Mesendoderm (in vitro differentiated cells): ENCODE results near the gene DMD.

Source experiments
- DNase-seq: peaks from one replicate; pipeline ENCODE4 v3.0.0; 2013
- H2AK5ac ChIP-seq: 2 replicates; pipeline ENCODE4 v1.6.1; 2013; ENCODE audit warnings: low read length, inconsistent platforms
- H2BK120ac ChIP-seq: 2 replicates; pipeline ENCODE4 v1.6.1; 2013; ENCODE audit warnings: low read depth, mild to moderate bottlenecking, low read length, moderate library complexity, mixed read lengths
- H2BK15ac ChIP-seq: replicated peaks from 2 replicates; pipeline ENCODE4 v1.6.1; 2013; ENCODE audit warnings: low read depth, mild to moderate bottlenecking, moderate library complexity
- H2BK5ac ChIP-seq: 2 replicates; pipeline ENCODE4 v1.6.1; 2013; ENCODE audit warnings: low read length, inconsistent platforms
- H3K18ac ChIP-seq: 2 replicates; pipeline ENCODE4 v1.6.1; 2013; ENCODE audit warnings: mild to moderate bottlenecking, low read length, mixed read lengths
- H3K23ac ChIP-seq: one replicate; pipeline ENCODE4 v1.6.1; 2013; ENCODE audit warnings: low read length
- H3K27ac ChIP-seq: 2 replicates; pipeline ENCODE4 v1.5.1; 2013; ENCODE audit warnings: low read depth, mild to moderate bottlenecking, inconsistent platforms, low read length, moderate library complexity
- H3K27me3 ChIP-seq: 2 replicates; pipeline ENCODE4 v1.6.1; 2013; ENCODE audit warnings: low read length, control low read depth, mild to moderate bottlenecking, inconsistent platforms; ENCODE audit not compliant: insufficient read depth, poor library complexity
- H3K36me3 ChIP-seq: 2 replicates; pipeline ENCODE4 v1.6.1; 2013; ENCODE audit warnings: low read length, inconsistent platforms; ENCODE audit not compliant: control insufficient read depth, insufficient read depth
- H3K4ac ChIP-seq: one replicate; pipeline ENCODE4 v1.6.1; 2013; ENCODE audit warnings: low read depth, mild to moderate bottlenecking, low read length, moderate library complexity
- H3K4me1 ChIP-seq: 2 replicates; pipeline ENCODE4 v1.6.1; 2013; ENCODE audit warnings: low read depth, low read length, inconsistent platforms; ENCODE audit not compliant: control insufficient read depth
- H3K4me2 ChIP-seq: 2 replicates; pipeline ENCODE4 v1.6.1; 2013; ENCODE audit warnings: low read length
- H3K4me3 ChIP-seq: 2 replicates; pipeline ENCODE4 v1.5.1; 2013; ENCODE audit warnings: mild to moderate bottlenecking, low read length
- H3K56ac ChIP-seq: one replicate; pipeline ENCODE4 v1.6.1; 2013; ENCODE audit warnings: low read length
- H3K79me1 ChIP-seq: 2 replicates; pipeline ENCODE4 v1.6.1; 2013; ENCODE audit warnings: low read length, inconsistent platforms
- H3K79me2 ChIP-seq: 2 replicates; pipeline ENCODE4 v1.6.1; 2013; ENCODE audit warnings: mild to moderate bottlenecking, low read length; ENCODE audit not compliant: control insufficient read depth, insufficient read depth
- H3K9ac ChIP-seq: 2 replicates; pipeline ENCODE4 v1.6.1; 2013; ENCODE audit warnings: low read length, inconsistent platforms
- H4K5ac ChIP-seq: one replicate; pipeline ENCODE4 v1.6.1; 2013; ENCODE audit warnings: low read length
- H4K8ac ChIP-seq: one replicate; pipeline ENCODE4 v1.6.1; 2013; ENCODE audit warnings: low read depth, mild to moderate bottlenecking, control low read depth, low read length, moderate library complexity
- WGBS: extraction: QIAGEN DNeasy Blood & Tissue Kit; methylation state at CpG from one replicate; pipeline ENCODE4 v1.1.7; 2013; ENCODE audit warnings: low lambda C conversion rate, missing lambda C conversion rate; ENCODE audit not compliant: insufficient coverage; ENCODE audit errors: extremely low coverage; 5-methylcytosine and 5-hydroxymethylcytosine counted together

DMD gene

GRCh38 chrX:32397562-32398216 is 813.7 kb downstream of the DMD start:
- Histone ChIP-seq H3K9ac (no peak overlapping the region), H3K4me1 (no peaks in the 10 kb centered on the region), H4K5ac (no peak overlapping the region), H3K4me3 (no peak overlapping the region), H3K79me1 (no peaks in the 10 kb centered on the region), H2BK5ac (no peak overlapping the region), H3K27ac (no peak overlapping the region), H4K8ac (no peak overlapping the region), H3K36me3 (no peaks in the 10 kb centered on the region), H2BK15ac (no peak overlapping the region), H3K56ac (no peak overlapping the region), H2AK5ac (no peak overlapping the region), H3K79me2 (no peaks in the 10 kb centered on the region), H3K27me3 (no peaks in the 10 kb centered on the region), H2BK120ac (no peak overlapping the region), H3K4me2 (no peak overlapping the region), H3K23ac (no peak overlapping the region), H3K4ac (no peak overlapping the region), H3K18ac (no peak overlapping the region)
- DNase-seq: no peak
- 100% methylated on average over 1 of the region's 4 CpGs for WGBS

- Histone ChIP-seq H3K23ac (no peak overlapping the region), H3K56ac (no peak overlapping the region), H4K5ac (no peak overlapping the region), H3K36me3 (no peaks in the 10 kb centered on the region), H3K4me3 (no peak overlapping the region), H3K9ac (no peak overlapping the region), H2BK15ac (no peak overlapping the region), H3K18ac (no peak overlapping the region), H3K27ac (no peak overlapping the region), H4K8ac (no peak overlapping the region), H3K79me1 (no peaks in the 10 kb centered on the region), H2BK5ac (no peak overlapping the region), H3K4me2 (no peak overlapping the region), H3K4ac (no peak overlapping the region), H3K79me2 (no peaks in the 10 kb centered on the region), H3K4me1 (no peaks in the 10 kb centered on the region), H2BK120ac (no peak overlapping the region), H2AK5ac (no peak overlapping the region), H3K27me3 (no peaks in the 10 kb centered on the region)
- no peak for DNase-seq
- WGBS: no CpG with 5 or more reads among the region's 2 CpGs
These were observed 815.5 kb downstream of the DMD start for GRCh38 chrX:32395878-32396277.

GRCh38 chrX:32392655-32393054 is 818.7 kb downstream of the DMD start:
- H4K8ac ChIP-seq: no peak overlapping the region
- H2BK15ac ChIP-seq: no peak overlapping the region
- no peak overlapping the region for H3K4me3 ChIP-seq
- no peaks in the 10 kb centered on the region for H3K27me3 ChIP-seq
- H3K79me1 ChIP-seq: no peaks in the 10 kb centered on the region
- H4K5ac ChIP-seq: no peak overlapping the region
- no peaks in the 10 kb centered on the region for H3K4me1 ChIP-seq
- H3K79me2 ChIP-seq: no peaks in the 10 kb centered on the region
- H3K9ac ChIP-seq: no peak overlapping the region
- H2BK5ac ChIP-seq: no peak overlapping the region
- no peak overlapping the region for H3K23ac ChIP-seq
- no peak overlapping the region for H3K56ac ChIP-seq
- H2BK120ac ChIP-seq: no peak overlapping the region
- H3K18ac ChIP-seq: no peak overlapping the region
- H2AK5ac ChIP-seq: no peak overlapping the region
- DNase-seq: no peak
- H3K4ac ChIP-seq: no peak overlapping the region
- H3K27ac ChIP-seq: no peak overlapping the region
- WGBS: no CpG with 5 or more reads among the region's 4 CpGs
- H3K36me3 ChIP-seq: no peaks in the 10 kb centered on the region
- H3K4me2 ChIP-seq: no peak overlapping the region

GRCh38 chrX:32370456-32371205 is 840.7 kb downstream of the DMD start:
- H3K4me1 ChIP-seq: no peaks in the 10 kb centered on the region
- no peak overlapping the region for H2BK15ac ChIP-seq
- H3K9ac ChIP-seq: no peak overlapping the region
- H3K27ac ChIP-seq: no peak overlapping the region
- H4K8ac ChIP-seq: no peak overlapping the region
- H2BK5ac ChIP-seq: no peak overlapping the region
- no peak overlapping the region for H3K4me2 ChIP-seq
- no peak overlapping the region for H2AK5ac ChIP-seq
- H4K5ac ChIP-seq: no peak overlapping the region
- no peaks in the 10 kb centered on the region for H3K79me2 ChIP-seq
- H3K23ac ChIP-seq: no peak overlapping the region
- WGBS: no CpG with 5 or more reads among the region's 5 CpGs
- no peak for DNase-seq
- no peak overlapping the region for H2BK120ac ChIP-seq
- H3K4me3 ChIP-seq: no peak overlapping the region
- H3K36me3 ChIP-seq: no peaks in the 10 kb centered on the region
- H3K18ac ChIP-seq: no peak overlapping the region
- no peak overlapping the region for H3K4ac ChIP-seq
- no peak overlapping the region for H3K56ac ChIP-seq
- H3K79me1 ChIP-seq: no peaks in the 10 kb centered on the region
- H3K27me3 ChIP-seq: no peaks in the 10 kb centered on the region

- no peak overlapping the region for H3K23ac ChIP-seq
- no peak overlapping the region for H3K18ac ChIP-seq
- no peak overlapping the region for H3K27ac ChIP-seq
- no CpG with 5 or more reads among the region's 7 CpGs for whole genome bisulfite sequencing
- H4K5ac ChIP-seq: no peak overlapping the region
- no peak overlapping the region for H3K4me3 ChIP-seq
- no peaks in the 10 kb centered on the region for H3K27me3 ChIP-seq
- H3K9ac ChIP-seq: no peak overlapping the region
- H3K4me2 ChIP-seq: no peak overlapping the region
- H3K79me1 ChIP-seq: no peaks in the 10 kb centered on the region
- no peak overlapping the region for H2BK15ac ChIP-seq
- no peak overlapping the region for H2BK120ac ChIP-seq
- DNase-seq: no peak
- no peaks in the 10 kb centered on the region for H3K79me2 ChIP-seq
- no peak overlapping the region for H3K4ac ChIP-seq
- no peak overlapping the region for H2AK5ac ChIP-seq
- no peak overlapping the region for H3K56ac ChIP-seq
- H4K8ac ChIP-seq: no peak overlapping the region
- no peaks in the 10 kb centered on the region for H3K4me1 ChIP-seq
- H3K36me3 ChIP-seq: no peaks in the 10 kb centered on the region
- H2BK5ac ChIP-seq: no peak overlapping the region
These were observed 917.2 kb downstream of the DMD start for GRCh38 chrX:32293962-32294700.
